Immature natural killer cell (primary cell): ENCODE data around the gene GRIK2. TPM values are rescaled to one million over a fixed set of nuclear protein-coding genes. Genes with fewer than 3 reads are reported as not detected.
"Not testable (repeated sequence)": the region's sequence is repeated elsewhere in the genome, so short reads cannot be mapped to it uniquely, and the experiment has no call there.

Source experiments
- DNase-seq, 3 donors: peaks; one replicate each; pipeline ENCODE4 v3.0.0; 2022; ENCODE audit warnings: mixed read lengths in 1 of 3
- H3K27ac Mint-ChIP-seq, 6 donors: one replicate each; pipeline ENCODE4 v1.8.0; 2020; ENCODE audit warnings: mixed read lengths in 6 of 6, mild to moderate bottlenecking in 5 of 6, inconsistent platforms in 4 of 6, moderate library complexity in 3 of 6
- H3K27me3 Mint-ChIP-seq, 3 donors: one replicate each; pipeline ENCODE4 v1.8.0; 2020 to 2021; ENCODE audit warnings: low read depth in 3 of 3, mild to moderate bottlenecking in 3 of 3, mixed read lengths in 3 of 3, moderate library complexity in 3 of 3, inconsistent platforms in 1 of 3
- H3K36me3 Mint-ChIP-seq, 3 donors: one replicate each; pipeline ENCODE4 v1.8.0; 2020; ENCODE audit warnings: mixed read lengths in 3 of 3, inconsistent platforms in 2 of 3, mild to moderate bottlenecking in 2 of 3
- H3K4me1 Mint-ChIP-seq, 2 donors: one replicate each; pipeline ENCODE4 v1.8.0; 2020; ENCODE audit warnings: inconsistent platforms in 2 of 2, mild to moderate bottlenecking in 2 of 2, mixed read lengths in 2 of 2, moderate library complexity in 1 of 2
- H3K4me3 Mint-ChIP-seq, 5 donors: one replicate each; pipeline ENCODE4 v1.8.0; 2020; ENCODE audit warnings: mild to moderate bottlenecking in 5 of 5, mixed read lengths in 5 of 5, inconsistent platforms in 3 of 5, moderate library complexity in 3 of 5
- H3K9me3 Mint-ChIP-seq, 6 donors: one replicate each; pipeline ENCODE4 v1.8.0; 2020; ENCODE audit warnings: mild to moderate bottlenecking in 6 of 6, mixed read lengths in 6 of 6, inconsistent platforms in 4 of 6, moderate library complexity in 3 of 6
- polyA plus RNA-seq, 3 donors: library from polyadenylated mRNA; unstranded; fragments of 300-500 nt; fragmentation: Illumina TruSeq; gene quantifications; one replicate each; pipeline ENCODE4 v1.2.3, GENCODE V29; 2021

Gene GRIK2
- polyA plus RNA-seq: not detected

- Mint-ChIP-seq H3K4me3 (no peak within 1 kb of the TSS), H3K9me3 (peaks cover 3 to 33% (median 12%) of the 10 kb centered on the region in 6 donors), H3K27me3 (peaks cover 1 to 4% (median 1%) of the 10 kb centered on the region in 3 donors), H3K4me1 (no peaks in the 10 kb centered on the region), H3K36me3 (peaks cover 0 to 3% (median 0%) of the 10 kb centered on the region in 3 donors), H3K27ac (no peak within 1 kb of the TSS)
- DNase-seq: no peak
Measured at GRCh38 chr6:101393251-101393828, at the start of gene GRIK2. Gene GRIK2 (plus strand): TSS chr6:101393708.

- Mint-ChIP-seq H3K4me1 (no peaks in the 10 kb centered on the region), H3K36me3 (peaks cover 0 to 4% (median 0%) of the 10 kb centered on the region in 3 donors), H3K27ac (no peak overlapping the region), H3K9me3 (peaks cover 14 to 53% (median 31%) of the 10 kb centered on the region in 6 donors), H3K4me3 (no peak overlapping the region), H3K27me3 (peaks cover 0 to 2% (median 0%) of the 10 kb centered on the region in 3 donors)
- no peak for DNase-seq
Measured at GRCh38 chr6:101344885-101345284, 48.6 kb upstream of the GRIK2 start.

GRCh38 chr6:101348816-101349215 lies 44.7 kb upstream of the GRIK2 start:
- no peak overlapping the region for H3K27ac Mint-ChIP-seq
- H3K9me3 Mint-ChIP-seq: peaks cover 7 to 32% (median 16%) of the 10 kb centered on the region in 6 donors
- no peak for DNase-seq
- no peaks in the 10 kb centered on the region for H3K4me1 Mint-ChIP-seq
- peaks cover 0 to 4% (median 0%) of the 10 kb centered on the region in 3 donors for H3K36me3 Mint-ChIP-seq
- H3K4me3 Mint-ChIP-seq: no peak overlapping the region
- peaks cover 0 to 2% (median 0%) of the 10 kb centered on the region in 3 donors for H3K27me3 Mint-ChIP-seq

GRCh38 chr6:101350631-101351030 lies 42.9 kb upstream of the GRIK2 start:
- H3K4me1 Mint-ChIP-seq, H3K36me3 Mint-ChIP-seq, H3K27me3 Mint-ChIP-seq, H3K4me3 Mint-ChIP-seq, DNase-seq, H3K27ac Mint-ChIP-seq: not testable (repeated sequence)
- peaks cover 4 to 20% (median 10%) of the 10 kb centered on the region in 6 donors for H3K9me3 Mint-ChIP-seq

GRCh38 chr6:101351173-101351572 lies 42.3 kb upstream of the GRIK2 start:
- H3K27ac Mint-ChIP-seq: no peak overlapping the region
- H3K4me3 Mint-ChIP-seq: no peak overlapping the region
- no peaks in the 10 kb centered on the region for H3K36me3 Mint-ChIP-seq
- no peaks in the 10 kb centered on the region for H3K4me1 Mint-ChIP-seq
- no peak for DNase-seq
- H3K9me3 Mint-ChIP-seq: peaks cover 4 to 23% (median 11%) of the 10 kb centered on the region in 6 donors
- H3K27me3 Mint-ChIP-seq: peaks cover 0 to 2% (median 0%) of the 10 kb centered on the region in 3 donors

- Mint-ChIP-seq H3K27ac (no peak overlapping the region), H3K4me3 (no peak overlapping the region), H3K4me1 (no peaks in the 10 kb centered on the region), H3K27me3 (peaks cover 0 to 2% (median 2%) of the 10 kb centered on the region in 3 donors), H3K36me3 (no peaks in the 10 kb centered on the region), H3K9me3 (peaks cover 6 to 23% (median 11%) of the 10 kb centered on the region in 6 donors)
- no peak for DNase-seq
Measured at GRCh38 chr6:101352316-101352715, 41.2 kb upstream of the GRIK2 start.

GRCh38 chr6:101365181-101365580 lies 28.3 kb upstream of the GRIK2 start:
- H3K9me3 Mint-ChIP-seq: peaks cover 0 to 17% (median 8%) of the 10 kb centered on the region in 6 donors
- H3K36me3 Mint-ChIP-seq: no peaks in the 10 kb centered on the region
- no peak overlapping the region for H3K27ac Mint-ChIP-seq
- DNase-seq: no peak
- no peak overlapping the region for H3K4me3 Mint-ChIP-seq
- no peaks in the 10 kb centered on the region for H3K27me3 Mint-ChIP-seq
- H3K4me1 Mint-ChIP-seq: no peaks in the 10 kb centered on the region

GRCh38 chr6:101379926-101380325 lies 13.6 kb upstream of the GRIK2 start:
- peaks cover 0 to 10% (median 0%) of the 10 kb centered on the region in 3 donors for H3K36me3 Mint-ChIP-seq
- peaks cover 7 to 37% (median 26%) of the 10 kb centered on the region in 6 donors for H3K9me3 Mint-ChIP-seq
- peaks cover 0 to 1% (median 0%) of the 10 kb centered on the region in 3 donors for H3K27me3 Mint-ChIP-seq
- no peak overlapping the region for H3K4me3 Mint-ChIP-seq
- H3K27ac Mint-ChIP-seq: no peak overlapping the region
- no peaks in the 10 kb centered on the region for H3K4me1 Mint-ChIP-seq
- no peak for DNase-seq

GRCh38 chr6:101380897-101381630 lies 12.4 kb upstream of the GRIK2 start:
- peaks cover 7 to 32% (median 22%) of the 10 kb centered on the region in 6 donors for H3K9me3 Mint-ChIP-seq
- H3K27ac Mint-ChIP-seq: no peak overlapping the region
- peaks cover 0 to 10% (median 0%) of the 10 kb centered on the region in 3 donors for H3K36me3 Mint-ChIP-seq
- H3K4me1 Mint-ChIP-seq: no peaks in the 10 kb centered on the region
- no peak overlapping the region for H3K4me3 Mint-ChIP-seq
- DNase-seq: no peak
- H3K27me3 Mint-ChIP-seq: peaks cover 0 to 1% (median 0%) of the 10 kb centered on the region in 3 donors

GRCh38 chr6:101383747-101384146 lies 9.8 kb upstream of the GRIK2 start:
- H3K27me3 Mint-ChIP-seq, H3K4me1 Mint-ChIP-seq, H3K27ac Mint-ChIP-seq, H3K36me3 Mint-ChIP-seq, DNase-seq, H3K4me3 Mint-ChIP-seq: not testable (repeated sequence)
- peaks cover 2 to 37% (median 20%) of the 10 kb centered on the region in 6 donors for H3K9me3 Mint-ChIP-seq

GRCh38 chr6:101386982-101387381 lies 6.5 kb upstream of the GRIK2 start:
- H3K9me3 Mint-ChIP-seq: peaks cover 5 to 35% (median 16%) of the 10 kb centered on the region in 6 donors
- no peak overlapping the region for H3K27ac Mint-ChIP-seq
- H3K27me3 Mint-ChIP-seq: peaks cover 0 to 3% (median 0%) of the 10 kb centered on the region in 3 donors
- DNase-seq: no peak
- H3K4me3 Mint-ChIP-seq: no peak overlapping the region
- no peaks in the 10 kb centered on the region for H3K4me1 Mint-ChIP-seq
- peaks cover 0 to 3% (median 0%) of the 10 kb centered on the region in 3 donors for H3K36me3 Mint-ChIP-seq

GRCh38 chr6:101391772-101392585 lies 1.5 kb upstream of the GRIK2 start:
- Mint-ChIP-seq H3K36me3 (peaks cover 0 to 3% (median 0%) of the 10 kb centered on the region in 3 donors), H3K9me3 (peaks cover 3 to 34% (median 16%) of the 10 kb centered on the region in 6 donors), H3K27me3 (peaks cover 0 to 4% (median 1%) of the 10 kb centered on the region in 3 donors), H3K4me3 (no peak overlapping the region), H3K27ac (no peak overlapping the region), H3K4me1 (no peaks in the 10 kb centered on the region)
- no peak for DNase-seq

GRCh38 chr6:101392586-101393230 lies 800 bp upstream of the GRIK2 start:
- Mint-ChIP-seq H3K27ac (no peak overlapping the region), H3K4me3 (no peak overlapping the region)

More at GRCh38 chr6:101392586-101393230, 800 bp upstream of the GRIK2 start:
- DNase-seq: no peak
- Mint-ChIP-seq H3K9me3 (peaks cover 3 to 37% (median 15%) of the 10 kb centered on the region in 6 donors), H3K27me3 (peaks cover 0 to 4% (median 1%) of the 10 kb centered on the region in 3 donors), H3K36me3 (peaks cover 0 to 3% (median 0%) of the 10 kb centered on the region in 3 donors), H3K4me1 (no peaks in the 10 kb centered on the region)
